HG03460 (cell line): ENCODE data around the gene SLC26A11.
"Not testable (repeated sequence)": the region's sequence is repeated elsewhere in the genome, so short reads cannot be mapped to it uniquely, and the experiment has no call there.

ENCODE experiments used
- ATAC-seq: cut with Tn5 transposase; IDR thresholded peaks from one replicate; pipeline ENCODE4 v1.9.1; 2021; ENCODE audit not compliant: unreplicated experiment

Gene SLC26A11

GRCh38 chr17:80299350-80300100 lies 79.3 kb downstream of the SLC26A11 start:
- ATAC-seq, result not testable (repeated sequence)

- not testable (repeated sequence) for ATAC-seq
Observed at GRCh38 chr17:80300756-80301155, 80.5 kb downstream of the SLC26A11 start.
